B cell (primary cell): ENCODE measurements around the gene ANKRD49.

Experiments used
- CTCF ChIP-seq: fragments of 200-600 bp; IDR thresholded peaks from one replicate; pipeline ENCODE4 v1.8.0; 2022; ENCODE audit warnings: antibody characterized with exemption, mild to moderate bottlenecking
- EZH2 ChIP-seq: IDR thresholded peaks from 2 replicates; pipeline ENCODE4 v1.6.1; 2012; ENCODE audit warnings: borderline replicate concordance, low read depth, mild to moderate bottlenecking, moderate library complexity, low read length; ENCODE audit not compliant: insufficient read depth, poor library complexity, severe bottlenecking

DNA sequence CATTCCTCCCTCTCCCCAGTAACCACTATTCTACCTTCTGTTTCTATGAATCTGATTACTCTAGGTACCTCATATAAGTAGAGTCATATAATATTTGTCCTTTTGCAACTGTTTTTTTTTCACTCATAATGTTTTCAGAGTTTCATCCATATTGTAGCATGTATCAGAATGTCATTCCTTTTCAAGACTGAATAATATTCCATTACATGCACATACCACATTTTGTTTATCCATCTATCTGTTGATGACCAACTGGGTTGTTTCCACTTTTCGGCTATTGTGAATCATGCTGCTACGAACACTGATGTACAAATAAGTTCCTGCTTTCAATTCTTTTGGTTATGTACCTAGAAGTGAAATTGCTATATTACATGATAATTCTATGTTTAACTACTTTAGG lies 40.8 kb upstream of the ANKRD49 start:
- TF ChIP-seq CTCF (no peak), EZH2 (no peak)
